HL-60 (cell line): ENCODE data around the gene GAB1.

Experiments used
- DNase-seq, 2 experiments: peaks; one replicate each; pipeline ENCODE4 v3.0.0-alpha.2; 2010 to 2020; ENCODE audit warnings: low read depth in 1 of 2, low spot score in 1 of 2
- H3K27ac ChIP-seq: fragments of 250-450 bp; sonication (Bioruptor Pico); replicated peaks from 2 replicates; pipeline ENCODE4 v1.5.1; 2020; ENCODE audit warnings: mild to moderate bottlenecking, moderate library complexity
- H3K27me3 ChIP-seq: fragments of 250-450 bp; sonication (Bioruptor Pico); 2 replicates; pipeline ENCODE4 v1.5.1; 2021; ENCODE audit warnings: mild to moderate bottlenecking, moderate library complexity; ENCODE audit not compliant: insufficient read depth, poor library complexity, severe bottlenecking
- H3K4me3 ChIP-seq: replicated peaks from 2 replicates; pipeline ENCODE4 v1.5.1; 2011; ENCODE audit warnings: mild to moderate bottlenecking, control low read depth, low read length; ENCODE audit not compliant: insufficient read depth
- CTCF ChIP-seq: IDR thresholded peaks from one replicate; pipeline ENCODE4 v1.5.1; 2011; ENCODE audit warnings: low read length, control low read depth, inconsistent platforms; ENCODE audit not compliant: insufficient read depth
- GABPA ChIP-seq: IDR thresholded peaks from 2 replicates; pipeline ENCODE4 v1.6.1; 2012; ENCODE audit warnings: low read depth
- POLR2AphosphoS5 ChIP-seq: IDR thresholded peaks from 2 replicates; pipeline ENCODE4 v1.6.1; 2012; ENCODE audit warnings: low read depth
- REST ChIP-seq: IDR thresholded peaks from 2 replicates; pipeline ENCODE4 v1.6.1; 2012; ENCODE audit warnings: low read depth; ENCODE audit not compliant: insufficient replicate concordance
- SPI1 ChIP-seq: IDR thresholded peaks from 2 replicates; pipeline ENCODE4 v1.6.1; 2012; ENCODE audit warnings: low read depth, mild to moderate bottlenecking, borderline replicate concordance

The GAB1 gene

GRCh38 chr4:143338313-143338712 is 1.6 kb downstream of the GAB1 start:
- H3K27ac ChIP-seq, result no peak overlapping the region
- TF ChIP-seq POLR2AphosphoS5 (no peak), CTCF (no peak), REST (no peak), GABPA (no peak), SPI1 (no peak)
- peaks cover 20% of the 10 kb centered on the region for H3K27me3 ChIP-seq
- no peak for DNase-seq
- H3K4me3 ChIP-seq, result no peak overlapping the region

- Histone ChIP-seq H3K4me3 (no peak overlapping the region), H3K27ac (no peak overlapping the region), H3K27me3 (peaks cover 20% of the 10 kb centered on the region)
- DNase-seq, result no peak
- TF ChIP-seq REST (no peak), POLR2AphosphoS5 (no peak), SPI1 (no peak), GABPA (no peak), CTCF (no peak)
These were observed 2.8 kb downstream of the GAB1 start for GRCh38 chr4:143339497-143339896.

GRCh38 chr4:143341186-143341755 is 4.6 kb downstream of the GAB1 start:
- no peak for TF ChIP-seq REST
- TF ChIP-seq SPI1, result no peak
- no peak for TF ChIP-seq POLR2AphosphoS5
- no peak for TF ChIP-seq GABPA
- no peak for TF ChIP-seq CTCF
- Histone ChIP-seq H3K27me3 (peaks cover 18% of the 10 kb centered on the region), H3K4me3 (no peak overlapping the region), H3K27ac (no peak overlapping the region)
- no peak for DNase-seq
